GM23338 (cell line): ENCODE results near the gene FGGY. TPM values are rescaled to one million over a fixed set of nuclear protein-coding genes. Genes with fewer than 3 reads are reported as not detected.

Experiments
- ATAC-seq: fragments of 200-7000 bp; cut with Tn5 transposase; 3 replicates; pipeline ENCODE4 v1.9.1; 2020
- DNase-seq: peaks from one replicate; pipeline ENCODE4 v3.0.0-alpha.2; 2015; ENCODE audit warnings: low spot score
- H2AFZ ChIP-seq: fragments of 200-600 bp; sonication (generic); 2 replicates; pipeline ENCODE4 v1.8.0; 2016; ENCODE audit warnings: antibody characterized with exemption, mild to moderate bottlenecking, moderate library complexity
- H3F3A ChIP-seq: fragments of 200-600 bp; sonication (generic); replicated peaks from 2 replicates; pipeline ENCODE4 v1.8.0; 2017; ENCODE audit warnings: antibody characterized with exemption, mixed run types, low read depth
- H3K27ac ChIP-seq: fragments of 200-600 bp; sonication (generic); 2 replicates; pipeline ENCODE4 v1.6.1; 2016; ENCODE audit warnings: low read depth
- H3K27me3 ChIP-seq: fragments of 200-600 bp; sonication (generic); 2 replicates; pipeline ENCODE4 v1.8.0; 2016; ENCODE audit warnings: mild to moderate bottlenecking, mixed run types, moderate library complexity; ENCODE audit not compliant: insufficient read depth
- H3K36me3 ChIP-seq: fragments of 200-600 bp; sonication (generic); 2 replicates; pipeline ENCODE4 v1.8.0; 2016; ENCODE audit warnings: mild to moderate bottlenecking; ENCODE audit not compliant: insufficient read depth
- H3K4me1 ChIP-seq: fragments of 200-600 bp; sonication (generic); 2 replicates; pipeline ENCODE4 v1.8.0; 2016; ENCODE audit warnings: mild to moderate bottlenecking, moderate library complexity; ENCODE audit not compliant: insufficient read depth
- H3K4me2 ChIP-seq: fragments of 200-600 bp; sonication (generic); 2 replicates; pipeline ENCODE4 v1.7.1; 2017; ENCODE audit warnings: mixed run types
- H3K4me3 ChIP-seq: fragments of 200-600 bp; sonication (generic); 2 replicates; pipeline ENCODE4 v1.6.1; 2016; ENCODE audit warnings: mixed run types
- H3K79me2 ChIP-seq: fragments of 200-600 bp; sonication (generic); replicated peaks from 2 replicates; pipeline ENCODE4 v1.8.0; 2017; ENCODE audit warnings: mild to moderate bottlenecking; ENCODE audit not compliant: insufficient read depth
- H3K9me2 ChIP-seq: fragments of 200-600 bp; sonication (generic); 2 replicates; pipeline ENCODE4 v1.8.0; 2017; ENCODE audit not compliant: insufficient read depth
- H4K20me1 ChIP-seq: fragments of 200-600 bp; sonication (generic); replicated peaks from 2 replicates; pipeline ENCODE4 v1.8.0; 2017; ENCODE audit warnings: mild to moderate bottlenecking; ENCODE audit not compliant: insufficient read depth
- H3K27ac Mint-ChIP-seq: 2 replicates; pipeline ENCODE4 v1.8.0; 2020; ENCODE audit warnings: inconsistent platforms, mild to moderate bottlenecking, moderate library complexity, mixed read lengths
- H3K27me3 Mint-ChIP-seq: 3 replicates; pipeline ENCODE4 v1.8.0; 2022; ENCODE audit warnings: low read depth, mild to moderate bottlenecking, moderate library complexity, mixed read lengths, inconsistent platforms; ENCODE audit not compliant: insufficient read depth, poor library complexity
- H3K36me3 Mint-ChIP-seq: 3 replicates; pipeline ENCODE4 v1.8.0; 2021; ENCODE audit warnings: low read depth, mild to moderate bottlenecking, inconsistent platforms, moderate library complexity, mixed read lengths
- H3K4me1 Mint-ChIP-seq: 3 replicates; pipeline ENCODE4 v1.8.0; 2020; ENCODE audit warnings: mild to moderate bottlenecking, inconsistent platforms, mixed read lengths
- H3K4me3 Mint-ChIP-seq: 3 replicates; pipeline ENCODE4 v1.8.0; 2021; ENCODE audit warnings: moderate library complexity, mild to moderate bottlenecking, inconsistent platforms, mixed read lengths
- H3K9me3 Mint-ChIP-seq: 3 replicates; pipeline ENCODE4 v1.8.0; 2020; ENCODE audit warnings: moderate library complexity, mild to moderate bottlenecking, inconsistent platforms, mixed read lengths
- CREB1 ChIP-seq: fragments of 250-450 bp; sonication (Bioruptor Pico); IDR thresholded peaks from 2 replicates; pipeline ENCODE4 v1.5.0; 2020; ENCODE audit warnings: low read depth, mild to moderate bottlenecking, moderate library complexity
- EZH2 ChIP-seq: fragments of 200-600 bp; sonication (generic); IDR thresholded peaks from one replicate; pipeline ENCODE4 v1.8.0; 2017; ENCODE audit warnings: antibody characterized with exemption, mild to moderate bottlenecking, low read depth; ENCODE audit not compliant: unreplicated experiment
- EZH2phosphoT487 ChIP-seq: fragments of 200-600 bp; sonication (generic); IDR thresholded peaks from one replicate; pipeline ENCODE4 v1.8.1; 2018; ENCODE audit warnings: antibody characterized with exemption; ENCODE audit not compliant: unreplicated experiment
- JUNB ChIP-seq: IDR thresholded peaks from one replicate; pipeline ENCODE4 v1.6.1; 2016; ENCODE audit warnings: antibody characterized with exemption; ENCODE audit not compliant: unreplicated experiment
- NANOG ChIP-seq: IDR thresholded peaks from 2 replicates; pipeline ENCODE4 v1.6.1; 2016; ENCODE audit warnings: antibody characterized with exemption, borderline replicate concordance
- POLR2AphosphoS5 ChIP-seq: IDR thresholded peaks from 2 replicates; pipeline ENCODE4 v1.6.1; 2016; ENCODE audit warnings: antibody characterized with exemption, low read depth
- ZNF114 ChIP-seq: fragments of 250-450 bp; sonication (Bioruptor Pico); IDR thresholded peaks from 2 replicates; pipeline ENCODE4 v1.5.0; 2020; ENCODE audit warnings: mild to moderate bottlenecking, moderate library complexity
- ZNF331 ChIP-seq: fragments of 250-450 bp; sonication (Bioruptor Pico); IDR thresholded peaks from 2 replicates; pipeline ENCODE4 v1.5.0; 2020; ENCODE audit warnings: low read depth, mild to moderate bottlenecking, moderate library complexity
- ZNF462 ChIP-seq: fragments of 250-450 bp; sonication (Bioruptor Pico); IDR thresholded peaks from 2 replicates; pipeline ENCODE4 v1.5.0; 2020; ENCODE audit warnings: mild to moderate bottlenecking, moderate library complexity
- polyA plus RNA-seq: library from polyadenylated mRNA; unstranded; fragments of >200 nt; fragmentation: Nextera tagmentation; extraction: Ambion mirVana; gene quantifications from 2 replicates; pipeline ENCODE4 v1.2.1, GENCODE V29; 2016
- total RNA-seq: library from RNA; depleted of rRNA; stranded (reverse); fragments of >200 nt; shearing (Covaris generic); gene quantifications from 2 replicates; pipeline ENCODE4 v1.2.3, GENCODE V29; 2014

FGGY gene
- total and polyA plus RNA-seq, 2 experiments from 2014 or later = 10.9 to 21.4 TPM

DNA sequence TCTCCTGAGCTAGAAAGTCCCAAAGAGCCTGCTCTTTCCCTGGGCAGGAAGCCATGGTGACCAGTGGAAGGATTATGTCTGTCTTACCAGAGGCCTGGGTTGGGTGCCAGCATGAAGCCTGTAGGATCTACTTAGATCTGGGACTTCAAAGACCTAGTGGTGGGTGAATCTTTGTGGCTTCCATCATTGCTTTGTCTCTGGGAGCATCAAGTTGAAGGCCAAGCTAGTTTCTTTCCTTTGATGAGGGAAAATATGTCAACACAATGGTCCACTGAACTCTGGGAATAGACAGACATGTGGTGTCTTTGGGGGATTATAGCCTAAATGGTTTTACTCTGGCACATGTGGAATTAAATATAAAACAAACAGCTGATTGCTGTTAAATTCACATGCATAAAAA is 417.3 kb downstream of the FGGY start (continued):
- TF ChIP-seq ZNF462 (CRISPR knock-in tag) (no peak), ZNF331 (CRISPR knock-in tag) (no peak), JUNB (no peak), NANOG (no peak), EZH2 (no peak)

- DNase-seq (no peak), ATAC-seq (no peak)
- Mint-ChIP-seq H3K27ac (no peak overlapping the region), H3K4me1 (peaks cover 13% of the 10 kb centered on the region), H3K27me3 (peaks cover 5% of the 10 kb centered on the region), H3K36me3 (peaks cover 3% of the 10 kb centered on the region; the same call in 2 of the 3 replicates), H3K4me3 (no peak overlapping the region), H3K9me3 (peaks cover 12% of the 10 kb centered on the region)
- Histone ChIP-seq H3K36me3 (no peaks in the 10 kb centered on the region), H3K4me1 (no peaks in the 10 kb centered on the region; the same call in 1 of the 2 replicates), H3F3A (no peaks in the 10 kb centered on the region), H3K27me3 (no peaks in the 10 kb centered on the region), H3K79me2 (no peaks in the 10 kb centered on the region), H4K20me1 (no peaks in the 10 kb centered on the region), H3K9me2 (0 out of 2 replicates have a peak, but pooled peaks cover 8% of the 10 kb centered on the region), H2AFZ (no peak overlapping the region), H3K4me3 (no peak overlapping the region), H3K27ac (no peak overlapping the region), H3K4me2 (no peak overlapping the region)
- TF ChIP-seq CREB1 (no peak), ZNF462 (CRISPR knock-in tag) (no peak), ZNF331 (CRISPR knock-in tag) (no peak), NANOG (no peak), POLR2AphosphoS5 (no peak), ZNF114 (CRISPR knock-in tag) (no peak), EZH2phosphoT487 (no peak)
Observed at GRCh38 chr1:59714966-59715365, 418.1 kb downstream of the FGGY start.
